HCT116 (cell line): Measurements from ENCODE around the gene SPSB1.

Experiments
- CBX3 ChIP-seq: IDR thresholded peaks from 2 replicates; pipeline ENCODE4 v1.6.1; 2012; ENCODE audit warnings: low read depth
- EZH2 ChIP-seq: fragments of 200-600 bp; sonication (generic); IDR thresholded peaks from 2 replicates; pipeline ENCODE4 v1.6.1; 2017; ENCODE audit warnings: antibody characterized with exemption, mixed run types
- EZH2phosphoT487 ChIP-seq: fragments of 200-600 bp; IDR thresholded peaks from 2 replicates; pipeline ENCODE4 v1.6.1; 2018; ENCODE audit warnings: antibody characterized with exemption, borderline replicate concordance
- FOSL1 ChIP-seq: IDR thresholded peaks from 2 replicates; pipeline ENCODE4 v1.6.1; 2012; ENCODE audit warnings: low read depth
- MAX ChIP-seq: IDR thresholded peaks from 2 replicates; pipeline ENCODE4 v1.6.1; 2012
- POLR2A ChIP-seq: IDR thresholded peaks from 2 replicates; pipeline ENCODE4 v1.7.0; 2011; ENCODE audit warnings: borderline replicate concordance; ENCODE audit not compliant: insufficient read depth, insufficient read length; ENCODE audit errors: extremely low read depth
- SIN3A ChIP-seq: IDR thresholded peaks from 2 replicates; pipeline ENCODE4 v1.6.1; 2012; ENCODE audit warnings: low read depth
- SP1 ChIP-seq: IDR thresholded peaks from 2 replicates; pipeline ENCODE4 v1.6.1; 2012; ENCODE audit warnings: low read depth
- YY1 ChIP-seq: IDR thresholded peaks from 2 replicates; pipeline ENCODE4 v1.6.1; 2011; ENCODE audit warnings: low read length, low read depth, moderate library complexity, mild to moderate bottlenecking; ENCODE audit not compliant: insufficient replicate concordance; ENCODE audit errors: extremely low read depth
- ZBTB33 ChIP-seq: IDR thresholded peaks from 2 replicates; pipeline ENCODE4 v1.6.1; 2011; ENCODE audit warnings: mild to moderate bottlenecking, low read length, moderate library complexity; ENCODE audit not compliant: insufficient replicate concordance; ENCODE audit errors: extremely low read depth
- ZFX ChIP-seq: fragments of 450-650 bp; IDR thresholded peaks from 2 replicates; pipeline ENCODE4 v1.6.1; 2017
- ZNF274 ChIP-seq: fragments of 200-500 bp; sonication (Bioruptor generic); IDR thresholded peaks from 2 replicates; pipeline ENCODE4 v1.6.1; 2014; ENCODE audit warnings: mild to moderate bottlenecking, low read depth, low read length, inconsistent platforms
- TF ChIP-seq, protein P1 (sequence below), 3 experiments: fragments of 200-600 bp in 1 of 3; sonication (generic) in 1 of 3; IDR thresholded peaks in 2 of 3; conservative IDR thresholded peaks in 1 of 3; 2 replicates each; pipeline ENCODE4 v1.5.1; 2012 to 2017; ENCODE audit warnings: low read depth in 2 of 3, low read length in 2 of 3, antibody characterized with exemption in 1 of 3, borderline replicate concordance in 1 of 3, control low read depth in 1 of 3, mild to moderate bottlenecking in 1 of 3, mixed read lengths in 1 of 3, mixed run types in 1 of 3, moderate library complexity in 1 of 3; ENCODE audit not compliant: insufficient read depth in 1 of 3
- TF ChIP-seq, protein P2 (sequence below): IDR thresholded peaks from 2 replicates; pipeline ENCODE4 v1.6.1; 2012; ENCODE audit warnings: low read depth

GRCh38 chr1:9356021-9356420 is 63.3 kb downstream of the SPSB1 start:
- TF ChIP-seq, protein P1, sequence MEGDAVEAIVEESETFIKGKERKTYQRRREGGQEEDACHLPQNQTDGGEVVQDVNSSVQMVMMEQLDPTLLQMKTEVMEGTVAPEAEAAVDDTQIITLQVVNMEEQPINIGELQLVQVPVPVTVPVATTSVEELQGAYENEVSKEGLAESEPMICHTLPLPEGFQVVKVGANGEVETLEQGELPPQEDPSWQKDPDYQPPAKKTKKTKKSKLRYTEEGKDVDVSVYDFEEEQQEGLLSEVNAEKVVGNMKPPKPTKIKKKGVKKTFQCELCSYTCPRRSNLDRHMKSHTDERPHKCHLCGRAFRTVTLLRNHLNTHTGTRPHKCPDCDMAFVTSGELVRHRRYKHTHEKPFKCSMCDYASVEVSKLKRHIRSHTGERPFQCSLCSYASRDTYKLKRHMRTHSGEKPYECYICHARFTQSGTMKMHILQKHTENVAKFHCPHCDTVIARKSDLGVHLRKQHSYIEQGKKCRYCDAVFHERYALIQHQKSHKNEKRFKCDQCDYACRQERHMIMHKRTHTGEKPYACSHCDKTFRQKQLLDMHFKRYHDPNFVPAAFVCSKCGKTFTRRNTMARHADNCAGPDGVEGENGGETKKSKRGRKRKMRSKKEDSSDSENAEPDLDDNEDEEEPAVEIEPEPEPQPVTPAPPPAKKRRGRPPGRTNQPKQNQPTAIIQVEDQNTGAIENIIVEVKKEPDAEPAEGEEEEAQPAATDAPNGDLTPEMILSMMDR (IDR thresholded peaks at IDR 0.05 in 2 of 3, conservative IDR thresholded peaks at IDR 0.05 in 1 of 3; ENCODE audit: borderline replicate concordance in 1 of 3, insufficient read depth in 1 of 3, low read depth in 2 of 3, low read length in 2 of 3), result no peak
- TF ChIP-seq SIN3A, result no peak
- TF ChIP-seq FOSL1, result no peak
- TF ChIP-seq, protein P2, sequence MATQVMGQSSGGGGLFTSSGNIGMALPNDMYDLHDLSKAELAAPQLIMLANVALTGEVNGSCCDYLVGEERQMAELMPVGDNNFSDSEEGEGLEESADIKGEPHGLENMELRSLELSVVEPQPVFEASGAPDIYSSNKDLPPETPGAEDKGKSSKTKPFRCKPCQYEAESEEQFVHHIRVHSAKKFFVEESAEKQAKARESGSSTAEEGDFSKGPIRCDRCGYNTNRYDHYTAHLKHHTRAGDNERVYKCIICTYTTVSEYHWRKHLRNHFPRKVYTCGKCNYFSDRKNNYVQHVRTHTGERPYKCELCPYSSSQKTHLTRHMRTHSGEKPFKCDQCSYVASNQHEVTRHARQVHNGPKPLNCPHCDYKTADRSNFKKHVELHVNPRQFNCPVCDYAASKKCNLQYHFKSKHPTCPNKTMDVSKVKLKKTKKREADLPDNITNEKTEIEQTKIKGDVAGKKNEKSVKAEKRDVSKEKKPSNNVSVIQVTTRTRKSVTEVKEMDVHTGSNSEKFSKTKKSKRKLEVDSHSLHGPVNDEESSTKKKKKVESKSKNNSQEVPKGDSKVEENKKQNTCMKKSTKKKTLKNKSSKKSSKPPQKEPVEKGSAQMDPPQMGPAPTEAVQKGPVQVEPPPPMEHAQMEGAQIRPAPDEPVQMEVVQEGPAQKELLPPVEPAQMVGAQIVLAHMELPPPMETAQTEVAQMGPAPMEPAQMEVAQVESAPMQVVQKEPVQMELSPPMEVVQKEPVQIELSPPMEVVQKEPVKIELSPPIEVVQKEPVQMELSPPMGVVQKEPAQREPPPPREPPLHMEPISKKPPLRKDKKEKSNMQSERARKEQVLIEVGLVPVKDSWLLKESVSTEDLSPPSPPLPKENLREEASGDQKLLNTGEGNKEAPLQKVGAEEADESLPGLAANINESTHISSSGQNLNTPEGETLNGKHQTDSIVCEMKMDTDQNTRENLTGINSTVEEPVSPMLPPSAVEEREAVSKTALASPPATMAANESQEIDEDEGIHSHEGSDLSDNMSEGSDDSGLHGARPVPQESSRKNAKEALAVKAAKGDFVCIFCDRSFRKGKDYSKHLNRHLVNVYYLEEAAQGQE, result no peak
- TF ChIP-seq SP1, result no peak
- no peak for TF ChIP-seq POLR2A
- no peak for TF ChIP-seq ZFX
- TF ChIP-seq EZH2phosphoT487, result no peak
- TF ChIP-seq YY1, result no peak
- TF ChIP-seq ZNF274, result no peak
- no peak for TF ChIP-seq ZBTB33
- TF ChIP-seq EZH2, result no peak
- no peak for TF ChIP-seq CBX3
- TF ChIP-seq MAX, result no peak
